HepG2 (cell line): Measurements from ENCODE around the gene CAB39. TPM values are rescaled to one million over a fixed set of nuclear protein-coding genes. Genes with fewer than 3 reads are reported as not detected.

Experiments used
- ATAC-seq: fragments of 200-7000 bp; cut with Tn5 transposase; 3 replicates; pipeline ENCODE4 v1.9.1; 2020; ENCODE audit warnings: mild to moderate bottlenecking, moderate library complexity
- BruUV-seq: library from RNA; stranded (reverse); fragments of 400-500 nt; replicated peaks from 2 replicates; lab custom pipeline; 2021; lab: Mats Ljungman, UMichigan
- CTCF ChIA-PET: fragments of 300-600 bp; formaldehyde crosslinking; extraction: SDS; loops from one replicate; lab custom pipeline; 2021; ENCODE audit warnings: low total read pairs, inconsistent platforms, low intra/inter-chr PET ratio; lab: Yijun Ruan, JAX
- POLR2A ChIA-PET: fragments of 350-600 bp; sonication (Branson Sonifier 250); formaldehyde crosslinking; loops from one replicate; lab custom pipeline; 2020; ENCODE audit warnings: antibody characterized with exemption, inconsistent platforms; lab: Yijun Ruan, JAX
- DNase-seq: peaks from one replicate; pipeline ENCODE4 v3.0.0-alpha.2; 2015; ENCODE audit warnings: low spot score
- FAIRE-seq: peaks from 3 replicates; lab custom pipeline; 2011; peaks lifted over from hg19 to GRCh38; lab: Jason Lieb, UNC
- H2AFZ ChIP-seq: one replicate; pipeline ENCODE4 v1.6.1; 2011; ENCODE audit warnings: low read length, inconsistent platforms
- H3K27ac ChIP-seq: fragments of 300-600 bp; 3 replicates; pipeline ENCODE4 v1.8.0; 2011; ENCODE audit warnings: mixed run types, mild to moderate bottlenecking, mixed read lengths, low read length, inconsistent platforms; ENCODE audit not compliant: insufficient read depth; ENCODE audit errors: extremely low read length
- H3K27me3 ChIP-seq, 2 experiments: fragments of 200-600 bp in 1 of 2; 2 replicates in 1 of 2; 3 replicates in 1 of 2; pipeline versions ENCODE4 v1.6.0 to v1.8.0; 2011; ENCODE audit warnings: low read length in 2 of 2, mild to moderate bottlenecking in 2 of 2, moderate library complexity in 2 of 2, inconsistent platforms in 1 of 2; ENCODE audit not compliant: insufficient read depth in 2 of 2, control insufficient read depth in 1 of 2
- H3K36me3 ChIP-seq, 2 experiments: fragments of 200-600 bp in 1 of 2; replicated peaks in 1 of 2; 2 replicates in 1 of 2; 3 replicates in 1 of 2; pipeline versions ENCODE4 v1.5.1 to v1.8.0; 2011; ENCODE audit warnings: low read length in 2 of 2, inconsistent platforms in 1 of 2; ENCODE audit not compliant: insufficient read depth in 2 of 2, control insufficient read depth in 1 of 2
- H3K4me1 ChIP-seq: 2 replicates; pipeline ENCODE4 v1.5.1; 2012; ENCODE audit warnings: low read length, inconsistent platforms; ENCODE audit not compliant: insufficient read depth
- H3K4me2 ChIP-seq: 2 replicates; pipeline ENCODE4 v1.6.0; 2011; ENCODE audit warnings: low read depth, low read length, inconsistent platforms
- H3K4me3 ChIP-seq, 3 experiments: fragments of 200-600 bp in 1 of 3; sonication (generic), shearing (Covaris generic) in 1 of 3; replicated peaks in 1 of 3; 2 replicates each; pipeline ENCODE4 v1.5.1; 2011 to 2016; ENCODE audit warnings: low read length in 3 of 3, inconsistent platforms in 2 of 3, low read depth in 2 of 3, mild to moderate bottlenecking in 2 of 3, control low read depth in 1 of 3, mixed read lengths in 1 of 3; ENCODE audit not compliant: insufficient read depth in 1 of 3
- H3K79me2 ChIP-seq: one replicate; pipeline ENCODE4 v1.6.1; 2011; ENCODE audit warnings: low read length, inconsistent platforms; ENCODE audit not compliant: insufficient read depth
- H3K9ac ChIP-seq: 2 replicates; pipeline ENCODE4 v1.6.0; 2011; ENCODE audit warnings: mild to moderate bottlenecking, low read depth, low read length, inconsistent platforms; ENCODE audit not compliant: insufficient read depth
- H3K9me3 ChIP-seq: 2 replicates; pipeline ENCODE4 v1.5.1; 2012; ENCODE audit warnings: mild to moderate bottlenecking, low read length
- H4K20me1 ChIP-seq: 2 replicates; pipeline ENCODE4 v1.6.0; 2011; ENCODE audit warnings: inconsistent platforms, mild to moderate bottlenecking, low read length, moderate library complexity; ENCODE audit not compliant: insufficient read depth
- CTCF ChIP-seq: sonication (generic); formaldehyde crosslinking; IDR thresholded peaks from 2 replicates; pipeline ENCODE4 v1.5.0; 2020; ENCODE audit warnings: mild to moderate bottlenecking, missing genetic modification reagents, moderate library complexity
- FOXJ3 ChIP-seq: sonication (generic); formaldehyde crosslinking; IDR thresholded peaks from 2 replicates; pipeline ENCODE4 v1.4.0; 2020; ENCODE audit warnings: missing genetic modification reagents, mild to moderate bottlenecking, borderline replicate concordance
- IKZF4 ChIP-seq: sonication (generic); formaldehyde crosslinking; IDR thresholded peaks from 2 replicates; pipeline ENCODE4 v1.5.1; 2020; ENCODE audit warnings: borderline replicate concordance, mild to moderate bottlenecking, low read depth, missing genetic modification reagents; ENCODE audit errors: not compliant biosample characterization
- MYC ChIP-seq: sonication (generic); formaldehyde crosslinking; IDR thresholded peaks from 2 replicates; pipeline ENCODE4 v1.9.0; 2021; ENCODE audit warnings: missing genetic modification reagents, borderline replicate concordance
- RELA ChIP-seq: sonication (generic); formaldehyde crosslinking; IDR thresholded peaks from 2 replicates; pipeline ENCODE4 v1.4.0; 2020; ENCODE audit warnings: missing genetic modification reagents
- SIX4 ChIP-seq: sonication (generic); formaldehyde crosslinking; IDR thresholded peaks from 2 replicates; pipeline ENCODE4 v1.4.0; 2020; ENCODE audit warnings: missing genetic modification reagents
- STAG1 ChIP-seq: sonication (generic); formaldehyde crosslinking; IDR thresholded peaks from 2 replicates; pipeline ENCODE4 v1.4.0; 2020; ENCODE audit warnings: missing genetic modification reagents
- THAP8 ChIP-seq: sonication (generic); formaldehyde crosslinking; IDR thresholded peaks from 2 replicates; pipeline ENCODE4 v1.5.1; 2020; ENCODE audit warnings: missing genetic modification reagents, mild to moderate bottlenecking, borderline replicate concordance
- ZNF224 ChIP-seq: sonication (generic); formaldehyde crosslinking; IDR thresholded peaks from 2 replicates; pipeline ENCODE4 v1.5.0; 2020; ENCODE audit warnings: mild to moderate bottlenecking, missing genetic modification reagents
- WGBS: methylation state at CpG from one replicate; pipeline ENCODE4 v1.1.6; 2017; ENCODE audit warnings: low lambda C conversion rate; 5-methylcytosine and 5-hydroxymethylcytosine counted together
- in situ Hi-C: cut with HindIII; loops from 2 replicates; pipeline ENCODE4 v1.10.0; 2017; ENCODE audit warnings: low pct_unique_long_range_greater_than_20kb; ENCODE audit not compliant: extremely low pct_ligation_motif_present
- intact Hi-C: fragments of 100-400 bp; cut with micrococcal nuclease; formaldehyde crosslinking; loops from one replicate; pipeline ENCODE4 v1.10.0; 2022; ENCODE audit not compliant: unreplicated experiment
- polyA plus RNA-seq, 8 experiments: library from polyadenylated mRNA; depleted of rRNA in 3 of 8; stranded (reverse) in 7 of 8; unstranded in 1 of 8; fragments of >200 nt; fragmentation: Illumina TruSeq in 4 of 8; extraction: Trizol in 4 of 8; gene quantifications; 2 replicates each; pipeline versions ENCODE4 v1.2.1 to v1.2.3, GENCODE V29; 2011 to 2016; ENCODE audit warnings: low read depth in 4 of 8, missing spikeins in 1 of 8, mixed read lengths in 1 of 8; ENCODE audit not compliant: insufficient read depth in 1 of 8
- total RNA-seq, 5 experiments: library from RNA; depleted of rRNA; stranded (reverse); fragments of >200 nt; fragmentation: Illumina TruSeq; extraction: Trizol; gene quantifications; 2 replicates each; pipeline ENCODE4 v1.2.3, GENCODE V29; 2016; ENCODE audit warnings: low read depth in 1 of 5
- TF ChIP-seq, protein P1 (sequence below): sonication (generic); formaldehyde crosslinking; IDR thresholded peaks from 2 replicates; pipeline ENCODE4 v1.5.1; 2020; ENCODE audit warnings: missing genetic modification reagents, mild to moderate bottlenecking, borderline replicate concordance

Gene CAB39
- total and polyA plus RNA-seq, 2 of the 13 experiments (the other 11 are each of a cell fraction or from before 2014, with no cell fraction given), result 19.3 to 45.3 TPM

GRCh38 chr2:230814616-230815015 is 102.0 kb downstream of the CAB39 start (continued):
- TF ChIP-seq, protein P1, sequence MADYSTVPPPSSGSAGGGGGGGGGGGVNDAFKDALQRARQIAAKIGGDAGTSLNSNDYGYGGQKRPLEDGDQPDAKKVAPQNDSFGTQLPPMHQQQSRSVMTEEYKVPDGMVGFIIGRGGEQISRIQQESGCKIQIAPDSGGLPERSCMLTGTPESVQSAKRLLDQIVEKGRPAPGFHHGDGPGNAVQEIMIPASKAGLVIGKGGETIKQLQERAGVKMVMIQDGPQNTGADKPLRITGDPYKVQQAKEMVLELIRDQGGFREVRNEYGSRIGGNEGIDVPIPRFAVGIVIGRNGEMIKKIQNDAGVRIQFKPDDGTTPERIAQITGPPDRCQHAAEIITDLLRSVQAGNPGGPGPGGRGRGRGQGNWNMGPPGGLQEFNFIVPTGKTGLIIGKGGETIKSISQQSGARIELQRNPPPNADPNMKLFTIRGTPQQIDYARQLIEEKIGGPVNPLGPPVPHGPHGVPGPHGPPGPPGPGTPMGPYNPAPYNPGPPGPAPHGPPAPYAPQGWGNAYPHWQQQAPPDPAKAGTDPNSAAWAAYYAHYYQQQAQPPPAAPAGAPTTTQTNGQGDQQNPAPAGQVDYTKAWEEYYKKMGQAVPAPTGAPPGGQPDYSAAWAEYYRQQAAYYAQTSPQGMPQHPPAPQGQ, result no peak
- TF ChIP-seq STAG1 (CRISPR knock-in tag) (peak; percentile 49), CTCF (CRISPR knock-in tag) (peak; percentile 45)

DNA sequence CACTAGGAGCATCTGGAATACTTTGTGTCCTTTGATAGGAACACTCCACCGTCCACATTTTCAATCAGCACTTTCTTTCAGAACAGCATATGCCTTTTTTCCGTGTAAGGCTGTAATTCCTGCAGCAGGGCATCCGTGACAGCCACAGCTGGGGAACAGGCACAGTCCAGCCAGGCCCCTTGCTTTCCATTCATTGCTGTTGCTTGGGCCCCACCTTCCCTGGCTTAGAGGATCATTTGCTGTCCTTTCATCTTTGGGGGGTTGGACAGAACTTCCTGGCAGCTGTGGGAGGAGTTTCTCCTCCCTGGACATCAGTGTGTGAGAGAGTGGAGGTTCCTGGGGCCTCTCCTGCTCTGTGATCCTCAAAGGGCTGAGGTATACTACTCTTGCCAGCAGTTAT is 102.4 kb downstream of the CAB39 start:
- TF ChIP-seq MYC (CRISPR knock-in tag) (no peak), THAP8 (no peak), SIX4 (CRISPR knock-in tag) (no peak), FOXJ3 (CRISPR knock-in tag) (no peak), IKZF4 (no peak), RELA (CRISPR knock-in tag) (no peak), ZNF224 (CRISPR knock-in tag) (no peak)
- Histone ChIP-seq H3K27ac (no peak overlapping the region), H2AFZ (no peak overlapping the region), H3K9me3 (no peaks in the 10 kb centered on the region), H3K36me3 (peaks cover 20 to 71% of the 10 kb centered on the region in 2 experiments), H4K20me1 (no peaks in the 10 kb centered on the region), H3K4me2 (no peak overlapping the region), H3K4me1 (no peaks in the 10 kb centered on the region), H3K9ac (no peak overlapping the region), H3K27me3 (no peaks in the 10 kb centered on the region), H3K4me3 (no peak overlapping the region), H3K79me2 (no peaks in the 10 kb centered on the region)
- peak; percentile 23 for DNase-seq
- no TSS peak for BruUV-seq
- CTCF ChIA-PET, result no interaction called here
- POLR2A ChIA-PET, result no interaction called here
- 92% methylated on average over 3 of the region's 3 CpGs for WGBS
- in situ Hi-C loops (loop anchor here (25.0 kb wide), 1 partner anchor 803 kb away; no protein-coding TSS in a partner anchor), intact Hi-C loops (no loop called here)
- FAIRE-seq, result no peak
- ATAC-seq, result peak; percentile 23; the same call in 1 of the 3 replicates
